HEK293 (cell line): ENCODE data around the gene ACAP3.

Experiments
- ZNF10 ChIP-seq: fragments of 450-650 bp; formaldehyde crosslinking; IDR thresholded peaks from 2 replicates; pipeline ENCODE4 v1.5.1; 2017; ENCODE audit warnings: missing biosample characterization, missing genetic modification characterization
- ZNF335 ChIP-seq: fragments of 450-650 bp; formaldehyde crosslinking; conservative IDR thresholded peaks from 2 replicates; pipeline ENCODE4 v1.5.1; 2016; ENCODE audit warnings: missing biosample characterization, missing genetic modification characterization
- ZNF830 ChIP-seq: fragments of 450-650 bp; IDR thresholded peaks from 2 replicates; pipeline ENCODE4 v1.5.0; 2018; ENCODE audit warnings: missing biosample characterization, missing genetic modification characterization, low read depth, mild to moderate bottlenecking, moderate library complexity
- TF ChIP-seq, protein P1 (sequence below): fragments of 450-650 bp; formaldehyde crosslinking; IDR thresholded peaks from 2 replicates; pipeline ENCODE4 v1.5.1; 2016; ENCODE audit warnings: missing biosample characterization, missing genetic modification characterization
- TF ChIP-seq, protein P2 (sequence below): fragments of 450-650 bp; formaldehyde crosslinking; conservative IDR thresholded peaks from 2 replicates; pipeline ENCODE4 v1.5.1; 2016; ENCODE audit warnings: low read depth, missing biosample characterization, missing genetic modification characterization

DNA sequence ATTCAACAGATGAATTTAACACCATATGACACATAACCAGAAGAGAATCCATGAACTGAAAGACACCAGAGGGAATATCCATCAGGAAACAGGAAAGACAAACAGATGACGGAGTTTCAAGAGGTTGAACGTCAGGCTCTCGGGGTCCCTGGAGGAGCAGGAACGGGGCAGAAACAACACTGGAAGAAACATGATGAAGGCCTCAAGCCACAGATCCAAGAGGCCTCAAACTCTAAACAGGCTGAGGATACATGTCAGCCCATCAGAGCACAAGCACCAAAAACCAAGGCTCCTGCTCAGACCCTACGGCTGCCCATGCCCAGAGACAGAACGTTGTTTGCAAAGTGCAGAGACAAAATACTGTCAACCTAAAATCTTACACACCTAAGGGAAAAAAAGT, 9.7 kb upstream of the ACAP3 start:
- TF ChIP-seq ZNF830 (tag by site-specific recombination) (no peak), ZNF335 (no peak), ZNF10 (tag by site-specific recombination) (no peak)
- TF ChIP-seq, protein P1, sequence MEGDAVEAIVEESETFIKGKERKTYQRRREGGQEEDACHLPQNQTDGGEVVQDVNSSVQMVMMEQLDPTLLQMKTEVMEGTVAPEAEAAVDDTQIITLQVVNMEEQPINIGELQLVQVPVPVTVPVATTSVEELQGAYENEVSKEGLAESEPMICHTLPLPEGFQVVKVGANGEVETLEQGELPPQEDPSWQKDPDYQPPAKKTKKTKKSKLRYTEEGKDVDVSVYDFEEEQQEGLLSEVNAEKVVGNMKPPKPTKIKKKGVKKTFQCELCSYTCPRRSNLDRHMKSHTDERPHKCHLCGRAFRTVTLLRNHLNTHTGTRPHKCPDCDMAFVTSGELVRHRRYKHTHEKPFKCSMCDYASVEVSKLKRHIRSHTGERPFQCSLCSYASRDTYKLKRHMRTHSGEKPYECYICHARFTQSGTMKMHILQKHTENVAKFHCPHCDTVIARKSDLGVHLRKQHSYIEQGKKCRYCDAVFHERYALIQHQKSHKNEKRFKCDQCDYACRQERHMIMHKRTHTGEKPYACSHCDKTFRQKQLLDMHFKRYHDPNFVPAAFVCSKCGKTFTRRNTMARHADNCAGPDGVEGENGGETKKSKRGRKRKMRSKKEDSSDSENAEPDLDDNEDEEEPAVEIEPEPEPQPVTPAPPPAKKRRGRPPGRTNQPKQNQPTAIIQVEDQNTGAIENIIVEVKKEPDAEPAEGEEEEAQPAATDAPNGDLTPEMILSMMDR (tag by site-specific recombination), result no peak
- TF ChIP-seq, protein P2, sequence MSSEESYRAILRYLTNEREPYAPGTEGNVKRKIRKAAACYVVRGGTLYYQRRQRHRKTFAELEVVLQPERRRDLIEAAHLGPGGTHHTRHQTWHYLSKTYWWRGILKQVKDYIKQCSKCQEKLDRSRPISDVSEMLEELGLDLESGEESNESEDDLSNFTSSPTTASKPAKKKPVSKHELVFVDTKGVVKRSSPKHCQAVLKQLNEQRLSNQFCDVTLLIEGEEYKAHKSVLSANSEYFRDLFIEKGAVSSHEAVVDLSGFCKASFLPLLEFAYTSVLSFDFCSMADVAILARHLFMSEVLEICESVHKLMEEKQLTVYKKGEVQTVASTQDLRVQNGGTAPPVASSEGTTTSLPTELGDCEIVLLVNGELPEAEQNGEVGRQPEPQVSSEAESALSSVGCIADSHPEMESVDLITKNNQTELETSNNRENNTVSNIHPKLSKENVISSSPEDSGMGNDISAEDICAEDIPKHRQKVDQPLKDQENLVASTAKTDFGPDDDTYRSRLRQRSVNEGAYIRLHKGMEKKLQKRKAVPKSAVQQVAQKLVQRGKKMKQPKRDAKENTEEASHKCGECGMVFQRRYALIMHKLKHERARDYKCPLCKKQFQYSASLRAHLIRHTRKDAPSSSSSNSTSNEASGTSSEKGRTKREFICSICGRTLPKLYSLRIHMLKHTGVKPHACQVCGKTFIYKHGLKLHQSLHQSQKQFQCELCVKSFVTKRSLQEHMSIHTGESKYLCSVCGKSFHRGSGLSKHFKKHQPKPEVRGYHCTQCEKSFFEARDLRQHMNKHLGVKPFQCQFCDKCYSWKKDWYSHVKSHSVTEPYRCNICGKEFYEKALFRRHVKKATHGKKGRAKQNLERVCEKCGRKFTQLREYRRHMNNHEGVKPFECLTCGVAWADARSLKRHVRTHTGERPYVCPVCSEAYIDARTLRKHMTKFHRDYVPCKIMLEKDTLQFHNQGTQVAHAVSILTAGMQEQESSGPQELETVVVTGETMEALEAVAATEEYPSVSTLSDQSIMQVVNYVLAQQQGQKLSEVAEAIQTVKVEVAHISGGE, result no peak
